Measurements from ENCODE around the gene GRIN3B.

The GRIN3B gene

GRCh38 chr19:958967-959855 is 41.0 kb upstream of the GRIN3B start:
- WGBS (ENCODE audit: extremely low coverage, insufficient coverage, low lambda C conversion rate), result no CpG with 5 or more reads among the region's 36 CpGs

GRCh38 chr19:960020-960419 is 40.2 kb upstream of the GRIN3B start:
- no peak overlapping the region for H4K8ac ChIP-seq (ENCODE audit: low read depth, low read length)
- H2BK15ac ChIP-seq (replicated peaks; ENCODE audit: low read depth), result no peak overlapping the region
- no peak overlapping the region for H3K4ac ChIP-seq (ENCODE audit: low read depth, low read length)
- no peak overlapping the region for H3K18ac ChIP-seq (ENCODE audit: low read length)
- no peak overlapping the region for H2BK120ac ChIP-seq (ENCODE audit: low read depth, low read length)
- H3K9ac ChIP-seq (ENCODE audit: low read length), result no peak overlapping the region
- DNase-seq, result peak; percentile 84
- H3K4me2 ChIP-seq (ENCODE audit: low read length), result no peak overlapping the region
- H2AK5ac ChIP-seq (ENCODE audit: low read length), result no peak overlapping the region
- H3K79me2 ChIP-seq (ENCODE audit: control insufficient read depth, insufficient read depth, low read length), result peaks cover 21% of the 10 kb centered on the region
- no peaks in the 10 kb centered on the region for H3K27me3 ChIP-seq (ENCODE audit: insufficient read depth, low read length, poor library complexity)
- no peak overlapping the region for H3K27ac ChIP-seq (ENCODE audit: low read depth, low read length)
- peaks cover 8% of the 10 kb centered on the region for H3K36me3 ChIP-seq (ENCODE audit: control insufficient read depth, insufficient read depth, low read length)
- H4K5ac ChIP-seq (ENCODE audit: low read length), result no peak overlapping the region
- H3K4me1 ChIP-seq (ENCODE audit: control insufficient read depth, low read depth, low read length), result peaks cover 16% of the 10 kb centered on the region
- no CpG with 5 or more reads among the region's 12 CpGs for WGBS (ENCODE audit: extremely low coverage, insufficient coverage, low lambda C conversion rate)
- H3K79me1 ChIP-seq (ENCODE audit: low read length), result peaks cover 18% of the 10 kb centered on the region
- H2BK5ac ChIP-seq (ENCODE audit: low read length), result no peak overlapping the region
- no peak overlapping the region for H3K23ac ChIP-seq (ENCODE audit: low read length)
- no peak overlapping the region for H3K4me3 ChIP-seq (ENCODE audit: low read length)
- no peak overlapping the region for H3K56ac ChIP-seq (ENCODE audit: low read length)

More at GRCh38 chr19:958967-959855, 41.0 kb upstream of the GRIN3B start:
- no peak overlapping the region for H2BK120ac ChIP-seq (ENCODE audit: low read depth, low read length)
- DNase-seq, result peak; percentile 36
- H4K8ac ChIP-seq (ENCODE audit: low read depth, low read length), result no peak overlapping the region
- H4K5ac ChIP-seq (ENCODE audit: low read length), result no peak overlapping the region
- no peaks in the 10 kb centered on the region for H3K27me3 ChIP-seq (ENCODE audit: insufficient read depth, low read length, poor library complexity)
- peak overlapping the region; percentile 42 for H3K56ac ChIP-seq (ENCODE audit: low read length)
- peaks cover 20% of the 10 kb centered on the region for H3K4me1 ChIP-seq (ENCODE audit: control insufficient read depth, low read depth, low read length)
- no peak overlapping the region for H3K4me3 ChIP-seq (ENCODE audit: low read length)
- H3K18ac ChIP-seq (ENCODE audit: low read length), result no peak overlapping the region
- H3K27ac ChIP-seq (ENCODE audit: low read depth, low read length), result no peak overlapping the region
- no peak overlapping the region for H2BK15ac ChIP-seq (replicated peaks; ENCODE audit: low read depth)
- H2BK5ac ChIP-seq (ENCODE audit: low read length), result no peak overlapping the region
- H3K23ac ChIP-seq (ENCODE audit: low read length), result no peak overlapping the region
- H3K9ac ChIP-seq (ENCODE audit: low read length), result no peak overlapping the region
- H3K4ac ChIP-seq (ENCODE audit: low read depth, low read length), result no peak overlapping the region
- H3K79me2 ChIP-seq (ENCODE audit: control insufficient read depth, insufficient read depth, low read length), result peaks cover 24% of the 10 kb centered on the region
- peaks cover 18% of the 10 kb centered on the region for H3K79me1 ChIP-seq (ENCODE audit: low read length)
- no peak overlapping the region for H2AK5ac ChIP-seq (ENCODE audit: low read length)
- H3K4me2 ChIP-seq (ENCODE audit: low read length), result no peak overlapping the region
- peaks cover 7% of the 10 kb centered on the region for H3K36me3 ChIP-seq (ENCODE audit: control insufficient read depth, insufficient read depth, low read length)

- no peak for DNase-seq
- Histone ChIP-seq H3K79me2 (ENCODE audit: control insufficient read depth, insufficient read depth, low read length) (peaks cover 15% of the 10 kb centered on the region), H2BK120ac (ENCODE audit: low read depth, low read length) (no peak overlapping the region), H3K18ac (ENCODE audit: low read length) (no peak overlapping the region), H4K5ac (ENCODE audit: low read length) (no peak overlapping the region), H3K79me1 (ENCODE audit: low read length) (peaks cover 16% of the 10 kb centered on the region), H3K4me3 (ENCODE audit: low read length) (no peak overlapping the region), H3K4me1 (ENCODE audit: control insufficient read depth, low read depth, low read length) (peaks cover 10% of the 10 kb centered on the region), H2AK5ac (ENCODE audit: low read length) (no peak overlapping the region), H2BK15ac (replicated peaks; ENCODE audit: low read depth) (no peak overlapping the region), H3K56ac (ENCODE audit: low read length) (no peak overlapping the region), H3K23ac (ENCODE audit: low read length) (no peak overlapping the region), H3K9ac (ENCODE audit: low read length) (no peak overlapping the region), H3K27ac (ENCODE audit: low read depth, low read length) (no peak overlapping the region), H3K4ac (ENCODE audit: low read depth, low read length) (no peak overlapping the region), H3K27me3 (ENCODE audit: insufficient read depth, low read length, poor library complexity) (no peaks in the 10 kb centered on the region), H3K4me2 (ENCODE audit: low read length) (no peak overlapping the region), H2BK5ac (ENCODE audit: low read length) (no peak overlapping the region), H4K8ac (ENCODE audit: low read depth, low read length) (no peak overlapping the region), H3K36me3 (ENCODE audit: control insufficient read depth, insufficient read depth, low read length) (peaks cover 11% of the 10 kb centered on the region)
- no CpG with 5 or more reads among the region's 8 CpGs for WGBS (ENCODE audit: extremely low coverage, insufficient coverage, low lambda C conversion rate)
Observed at GRCh38 chr19:960601-960938, 39.6 kb upstream of the GRIN3B start.

- Histone ChIP-seq H3K27me3 (ENCODE audit: insufficient read depth, low read length, poor library complexity) (no peaks in the 10 kb centered on the region), H3K4me2 (ENCODE audit: low read length) (no peak overlapping the region), H2AK5ac (ENCODE audit: low read length) (no peak overlapping the region), H3K4ac (ENCODE audit: low read depth, low read length) (no peak overlapping the region), H3K18ac (ENCODE audit: low read length) (no peak overlapping the region), H2BK120ac (ENCODE audit: low read depth, low read length) (no peak overlapping the region), H4K8ac (ENCODE audit: low read depth, low read length) (no peak overlapping the region), H3K27ac (ENCODE audit: low read depth, low read length) (no peak overlapping the region), H2BK15ac (replicated peaks; ENCODE audit: low read depth) (no peak overlapping the region), H3K9ac (ENCODE audit: low read length) (no peak overlapping the region), H3K56ac (ENCODE audit: low read length) (no peak overlapping the region), H4K5ac (ENCODE audit: low read length) (no peak overlapping the region), H3K4me3 (ENCODE audit: low read length) (no peak overlapping the region), H3K36me3 (ENCODE audit: control insufficient read depth, insufficient read depth, low read length) (peaks cover 15% of the 10 kb centered on the region), H3K79me2 (ENCODE audit: control insufficient read depth, insufficient read depth, low read length) (peaks cover 8% of the 10 kb centered on the region), H2BK5ac (ENCODE audit: low read length) (no peak overlapping the region), H3K79me1 (ENCODE audit: low read length) (peaks cover 11% of the 10 kb centered on the region), H3K4me1 (ENCODE audit: control insufficient read depth, low read depth, low read length) (no peaks in the 10 kb centered on the region), H3K23ac (ENCODE audit: low read length) (no peak overlapping the region)
- no CpG with 5 or more reads among the region's 14 CpGs for WGBS (ENCODE audit: extremely low coverage, insufficient coverage, low lambda C conversion rate)
- no peak for DNase-seq
Observed at GRCh38 chr19:961866-962620, 38.2 kb upstream of the GRIN3B start.

- Histone ChIP-seq H3K23ac (ENCODE audit: low read length) (no peak overlapping the region), H3K4ac (ENCODE audit: low read depth, low read length) (no peak overlapping the region), H2BK120ac (ENCODE audit: low read depth, low read length) (no peak overlapping the region), H3K79me1 (ENCODE audit: low read length) (peaks cover 8% of the 10 kb centered on the region), H3K27ac (ENCODE audit: low read depth, low read length) (no peak overlapping the region), H3K27me3 (ENCODE audit: insufficient read depth, low read length, poor library complexity) (no peaks in the 10 kb centered on the region), H3K4me1 (ENCODE audit: control insufficient read depth, low read depth, low read length) (no peaks in the 10 kb centered on the region), H4K5ac (ENCODE audit: low read length) (no peak overlapping the region), H3K4me3 (ENCODE audit: low read length) (no peak overlapping the region), H3K79me2 (ENCODE audit: control insufficient read depth, insufficient read depth, low read length) (peaks cover 4% of the 10 kb centered on the region), H2BK15ac (replicated peaks; ENCODE audit: low read depth) (no peak overlapping the region), H2AK5ac (ENCODE audit: low read length) (no peak overlapping the region), H3K56ac (ENCODE audit: low read length) (no peak overlapping the region), H3K9ac (ENCODE audit: low read length) (no peak overlapping the region), H4K8ac (ENCODE audit: low read depth, low read length) (no peak overlapping the region), H3K4me2 (ENCODE audit: low read length) (no peak overlapping the region), H2BK5ac (ENCODE audit: low read length) (no peak overlapping the region), H3K36me3 (ENCODE audit: control insufficient read depth, insufficient read depth, low read length) (peaks cover 15% of the 10 kb centered on the region), H3K18ac (ENCODE audit: low read length) (no peak overlapping the region)
- no peak for DNase-seq
- WGBS (ENCODE audit: extremely low coverage, insufficient coverage, low lambda C conversion rate), result no CpG with 5 or more reads among the region's 31 CpGs
Observed at GRCh38 chr19:962683-963400, 37.4 kb upstream of the GRIN3B start.

All from mesendoderm (in vitro differentiated cells).